Liver (tissue), 9 donors: ENCODE results near the gene WWP2. TPM values are rescaled to one million over a fixed set of nuclear protein-coding genes. Genes with fewer than 3 reads are reported as not detected.

Experiments
- DNase-seq: peaks from one replicate; pipeline ENCODE4 v3.0.0-alpha.2; 2017; ENCODE audit warnings: low spot score
- H3K27ac ChIP-seq, 2 donors: one replicate each; pipeline ENCODE4 v1.7.0; 2013; ENCODE audit warnings: inconsistent platforms in 2 of 2, low read length in 2 of 2, control low read depth in 1 of 2, low read depth in 1 of 2, mild to moderate bottlenecking in 1 of 2
- H3K27me3 ChIP-seq, 4 donors: one replicate each; pipeline versions ENCODE4 v1.6.1 to v1.7.0; 2013; ENCODE audit warnings: low read length in 3 of 4, inconsistent platforms in 1 of 4, mild to moderate bottlenecking in 1 of 4, moderate library complexity in 1 of 4; ENCODE audit not compliant: control insufficient read depth in 4 of 4, insufficient read depth in 4 of 4
- H3K36me3 ChIP-seq, 4 donors: one replicate each; pipeline versions ENCODE4 v1.6.1 to v1.7.0; 2013; ENCODE audit warnings: low read length in 3 of 4, mild to moderate bottlenecking in 3 of 4, low read depth in 1 of 4, moderate library complexity in 1 of 4; ENCODE audit not compliant: control insufficient read depth in 4 of 4, insufficient read depth in 3 of 4
- H3K4me1 ChIP-seq, 4 donors: one replicate each; pipeline versions ENCODE4 v1.6.1 to v1.7.0; 2013; ENCODE audit warnings: low read length in 3 of 4, mild to moderate bottlenecking in 3 of 4, moderate library complexity in 1 of 4; ENCODE audit not compliant: control insufficient read depth in 4 of 4, insufficient read depth in 4 of 4
- H3K4me3 ChIP-seq, 3 donors: one replicate each; pipeline versions ENCODE4 v1.6.1 to v1.7.0; 2013; ENCODE audit warnings: low read length in 3 of 3, control low read depth in 1 of 3, low read depth in 1 of 3, mild to moderate bottlenecking in 1 of 3
- H3K9ac ChIP-seq, 2 donors: one replicate each; pipeline ENCODE4 v1.7.0; 2013; ENCODE audit warnings: low read length in 2 of 2, mild to moderate bottlenecking in 2 of 2, moderate library complexity in 2 of 2, control low read depth in 1 of 2, low read depth in 1 of 2
- H3K9me3 ChIP-seq, 4 donors: one replicate each; pipeline versions ENCODE4 v1.6.1 to v1.7.0; 2013; ENCODE audit warnings: low read length in 3 of 4; ENCODE audit not compliant: control insufficient read depth in 4 of 4
- EGR1 ChIP-seq, 2 donors: IDR thresholded peaks; 2 replicates each; pipeline ENCODE4 v1.6.1; 2016 to 2018; ENCODE audit warnings: antibody characterized with exemption in 2 of 2, low read depth in 2 of 2
- FOXA1 ChIP-seq: IDR thresholded peaks from 2 replicates; pipeline ENCODE4 v1.6.1; 2016; ENCODE audit warnings: antibody characterized with exemption
- FOXA2 ChIP-seq: IDR thresholded peaks from 2 replicates; pipeline ENCODE4 v1.6.1; 2016; ENCODE audit warnings: antibody characterized with exemption
- GABPA ChIP-seq, 2 donors: IDR thresholded peaks in 1 of 2; conservative IDR thresholded peaks in 1 of 2; 2 replicates each; pipeline ENCODE4 v1.6.1; 2016; ENCODE audit warnings: antibody characterized with exemption in 2 of 2, mild to moderate bottlenecking in 1 of 2, moderate library complexity in 1 of 2
- HNF4A ChIP-seq, 2 donors: conservative IDR thresholded peaks; 2 replicates each; pipeline ENCODE4 v1.6.1; 2016; ENCODE audit warnings: antibody characterized with exemption in 2 of 2, mild to moderate bottlenecking in 2 of 2
- HNF4G ChIP-seq: IDR thresholded peaks from 2 replicates; pipeline ENCODE4 v1.6.1; 2016; ENCODE audit warnings: antibody characterized with exemption
- JUND ChIP-seq, 2 donors: IDR thresholded peaks; 2 replicates each; pipeline ENCODE4 v1.6.1; 2016; ENCODE audit warnings: antibody characterized with exemption in 2 of 2
- NR2F2 ChIP-seq: IDR thresholded peaks from 2 replicates; pipeline ENCODE4 v1.6.1; 2016; ENCODE audit warnings: antibody characterized with exemption
- RAD21 ChIP-seq, 2 donors: IDR thresholded peaks; 2 replicates each; pipeline ENCODE4 v1.6.1; 2016; ENCODE audit warnings: antibody characterized with exemption in 2 of 2, mild to moderate bottlenecking in 2 of 2
- SP1 ChIP-seq: IDR thresholded peaks from 2 replicates; pipeline ENCODE4 v1.6.1; 2018; ENCODE audit warnings: antibody characterized with exemption, mild to moderate bottlenecking
- TAF1 ChIP-seq: conservative IDR thresholded peaks from 2 replicates; pipeline ENCODE4 v1.6.1; 2016; ENCODE audit warnings: antibody characterized with exemption, mild to moderate bottlenecking
- YY1 ChIP-seq: IDR thresholded peaks from 2 replicates; pipeline ENCODE4 v1.6.1; 2016; ENCODE audit warnings: antibody characterized with exemption, mild to moderate bottlenecking
- WGBS: extraction: QIAGEN DNeasy Blood & Tissue Kit; methylation state at CpG from one replicate; pipeline ENCODE4 v1.1.7; 2013; 5-methylcytosine and 5-hydroxymethylcytosine counted together
- polyA plus RNA-seq, 2 donors: library from polyadenylated mRNA; stranded (reverse) in 1 of 2; unstranded in 1 of 2; fragments of 200-250 nt in 1 of 2; fragments of >200 nt in 1 of 2; fragmentation: Nextera tagmentation in 1 of 2; extraction: Ambion mirVana in 1 of 2; gene quantifications; one replicate each; pipeline versions ENCODE4 v1.2.1 to v1.2.3, GENCODE V29; 2013 to 2015
- total RNA-seq, 2 donors: library from RNA; depleted of rRNA; stranded (reverse); fragments of >200 nt; gene quantifications; one replicate each; pipeline ENCODE4 v1.2.3, GENCODE V29; 2014
- TF ChIP-seq, protein P1 (sequence below): IDR thresholded peaks from 2 replicates; pipeline ENCODE4 v1.6.1; 2016; ENCODE audit warnings: antibody characterized with exemption
- TF ChIP-seq, protein P2 (sequence below): IDR thresholded peaks from 2 replicates; pipeline ENCODE4 v1.6.1; 2016; ENCODE audit warnings: antibody characterized with exemption
- TF ChIP-seq, protein P3 (sequence below): IDR thresholded peaks from 2 replicates; pipeline ENCODE4 v1.6.1; 2016; ENCODE audit warnings: antibody characterized with exemption, mild to moderate bottlenecking
- TF ChIP-seq, protein P4 (sequence below): fragments of 150-350 bp; IDR thresholded peaks from 2 replicates; pipeline ENCODE4 v1.5.1; 2017; ENCODE audit warnings: improper control_type of control experiment, low read depth, low read length; ENCODE audit not compliant: missing input control
- TF ChIP-seq, protein P5 (sequence below): IDR thresholded peaks from 2 replicates; pipeline ENCODE4 v1.6.1; 2016; ENCODE audit warnings: antibody characterized with exemption
- donor health status: healthy.
- donor health status: healthy.
- donor health status: healthy.
- donor health status: healthy.
- donor health status: healthy.

The WWP2 gene
- total and polyA plus RNA-seq, 4 donors, result 8.6 to 22.7 (median 13.6) TPM

DNA sequence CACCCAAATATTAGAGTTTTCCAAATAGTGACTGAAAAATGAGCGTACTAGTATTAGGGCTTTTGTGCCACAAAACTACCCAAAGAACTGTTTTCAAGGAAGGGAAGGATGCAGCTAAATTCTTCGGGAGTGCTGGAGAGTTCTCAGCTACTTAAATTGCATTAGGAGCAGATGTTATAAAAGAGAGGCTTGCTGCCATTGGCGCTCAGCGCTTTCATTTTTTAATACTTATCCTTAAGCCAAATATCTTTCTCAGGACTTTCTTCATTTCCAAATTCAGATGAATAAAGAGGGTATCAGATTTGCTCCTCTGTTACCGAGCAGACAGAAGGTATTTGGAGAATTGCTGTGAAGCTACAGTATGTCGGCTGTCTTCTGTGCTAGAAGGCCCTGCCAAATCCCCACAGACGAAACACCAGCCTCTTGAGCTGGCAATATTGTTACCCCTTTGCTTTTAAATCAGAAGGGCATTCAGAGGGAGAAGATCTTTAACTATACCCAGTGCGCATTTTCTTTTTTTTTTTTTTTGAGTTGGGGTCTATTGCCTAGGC is 141.8 kb downstream of the WWP2 start:
- H3K27me3 ChIP-seq, result no peaks in the 10 kb centered on the region
- DNase-seq, result no peak
- H3K4me1 ChIP-seq, result no peaks in the 10 kb centered on the region
- no peak overlapping the region for H3K4me3 ChIP-seq
- H3K9ac ChIP-seq, result no peak overlapping the region
- H3K9me3 ChIP-seq, result no peaks in the 10 kb centered on the region
- H3K27ac ChIP-seq, result no peak overlapping the region
- 97% methylated on average over 8 of the region's 8 CpGs for WGBS
- TF ChIP-seq JUND (IDR thresholded peaks at IDR 0.05) (no peak), RAD21 (IDR thresholded peaks at IDR 0.05) (no peak), TAF1 (no peak), NR2F2 (no peak), HNF4A (conservative IDR thresholded peaks at IDR 0.05) (no peak), YY1 (no peak), HNF4G (no peak), FOXA1 (no peak), EGR1 (IDR thresholded peaks at IDR 0.05; ENCODE audit: low read depth in 2 of 2) (no peak)
- TF ChIP-seq, protein P1, sequence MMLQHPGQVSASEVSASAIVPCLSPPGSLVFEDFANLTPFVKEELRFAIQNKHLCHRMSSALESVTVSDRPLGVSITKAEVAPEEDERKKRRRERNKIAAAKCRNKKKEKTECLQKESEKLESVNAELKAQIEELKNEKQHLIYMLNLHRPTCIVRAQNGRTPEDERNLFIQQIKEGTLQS, result no peak
- TF ChIP-seq, protein P2, sequence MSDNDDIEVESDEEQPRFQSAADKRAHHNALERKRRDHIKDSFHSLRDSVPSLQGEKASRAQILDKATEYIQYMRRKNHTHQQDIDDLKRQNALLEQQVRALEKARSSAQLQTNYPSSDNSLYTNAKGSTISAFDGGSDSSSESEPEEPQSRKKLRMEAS, result no peak
- H3K36me3 ChIP-seq, result peaks cover 0 to 5% (median under 1%) of the 10 kb centered on the region in 4 donors

DNA sequence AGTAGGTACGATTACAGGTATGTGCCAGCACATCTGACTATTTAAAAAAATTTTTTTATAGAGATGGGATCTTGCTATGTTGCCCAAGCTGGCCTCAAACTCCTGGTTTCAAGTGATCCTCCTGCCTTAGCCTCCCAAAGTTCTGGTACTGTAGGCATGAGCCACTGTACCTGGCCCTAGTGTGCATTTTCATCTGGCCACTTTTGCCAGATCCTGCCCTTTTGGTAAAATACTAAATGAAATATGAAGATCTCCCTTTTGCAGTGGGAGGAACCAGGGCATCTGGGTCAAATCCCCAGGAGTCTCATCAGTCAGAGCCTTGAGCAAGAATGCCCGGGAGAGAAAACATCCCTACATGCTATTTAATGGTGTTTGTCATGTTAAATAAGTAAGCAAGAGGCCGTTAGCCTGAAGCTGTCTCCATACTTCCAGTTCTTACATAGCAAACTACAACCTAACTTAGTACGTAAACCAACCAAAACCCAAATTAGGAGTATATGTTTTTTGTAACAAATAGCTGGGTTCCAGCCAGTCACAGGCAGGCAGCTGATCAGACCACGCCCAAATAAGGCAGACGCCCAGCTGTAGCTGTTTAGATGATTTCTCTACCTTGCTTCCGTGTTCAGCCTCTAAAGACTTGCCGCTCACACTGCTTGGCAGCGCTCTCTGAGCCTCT is 142.5 kb downstream of the WWP2 start:
- no peaks in the 10 kb centered on the region for H3K27me3 ChIP-seq
- no peak for DNase-seq
- 95% methylated on average over 9 of the region's 9 CpGs for WGBS
- peaks cover 0 to 9% (median 3%) of the 10 kb centered on the region in 4 donors for H3K36me3 ChIP-seq
- TF ChIP-seq FOXA2 (no peak), YY1 (no peak), HNF4G (no peak)
- H3K4me3 ChIP-seq, result no peak overlapping the region
- no peaks in the 10 kb centered on the region for H3K4me1 ChIP-seq
- H3K27ac ChIP-seq, result no peak overlapping the region
- no peaks in the 10 kb centered on the region for H3K9me3 ChIP-seq
- H3K9ac ChIP-seq, result no peak overlapping the region

DNA sequence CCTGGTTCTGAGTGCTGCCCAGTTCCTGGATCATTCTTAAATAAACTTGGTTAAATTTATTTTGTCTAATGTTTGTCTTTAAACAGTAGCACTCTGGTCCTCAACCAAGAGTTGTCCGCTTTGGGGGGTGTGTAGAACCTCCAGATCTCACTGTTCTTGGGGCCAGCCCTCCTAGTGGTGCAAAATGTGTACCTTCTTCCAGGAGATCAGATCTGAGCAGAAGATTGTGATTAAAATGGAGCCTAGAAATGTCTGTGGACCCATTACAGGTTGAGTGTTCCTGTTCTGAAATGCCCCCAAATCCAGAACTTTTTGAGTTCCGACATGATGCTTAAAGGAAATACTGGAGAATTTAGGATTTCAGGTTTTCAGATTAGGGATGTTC is 143.0 kb downstream of the WWP2 start:
- Histone ChIP-seq H3K36me3 (peaks cover 0 to 9% (median 3%) of the 10 kb centered on the region in 4 donors), H3K27ac (no peak overlapping the region), H3K4me3 (no peak overlapping the region), H3K9me3 (no peaks in the 10 kb centered on the region), H3K27me3 (no peaks in the 10 kb centered on the region), H3K4me1 (peaks cover 0 to 3% (median 2%) of the 10 kb centered on the region in 4 donors), H3K9ac (no peak overlapping the region)
- no peak for DNase-seq
- 75% methylated on average over 2 of the region's 2 CpGs for WGBS
- TF ChIP-seq NR2F2 (no peak), TAF1 (no peak), YY1 (no peak), HNF4A (conservative IDR thresholded peaks at IDR 0.05) (no peak), RAD21 (IDR thresholded peaks at IDR 0.05) (no peak), SP1 (no peak), FOXA2 (no peak), EGR1 (IDR thresholded peaks at IDR 0.05; ENCODE audit: low read depth in 2 of 2) (no peak), FOXA1 (no peak), JUND (IDR thresholded peaks at IDR 0.05) (no peak), GABPA (IDR thresholded peaks at IDR 0.05 in 1 of 2, conservative IDR thresholded peaks at IDR 0.05 in 1 of 2) (no peak)
- TF ChIP-seq, protein P1, result no peak
- TF ChIP-seq, protein P2, result no peak
- TF ChIP-seq, protein P3, sequence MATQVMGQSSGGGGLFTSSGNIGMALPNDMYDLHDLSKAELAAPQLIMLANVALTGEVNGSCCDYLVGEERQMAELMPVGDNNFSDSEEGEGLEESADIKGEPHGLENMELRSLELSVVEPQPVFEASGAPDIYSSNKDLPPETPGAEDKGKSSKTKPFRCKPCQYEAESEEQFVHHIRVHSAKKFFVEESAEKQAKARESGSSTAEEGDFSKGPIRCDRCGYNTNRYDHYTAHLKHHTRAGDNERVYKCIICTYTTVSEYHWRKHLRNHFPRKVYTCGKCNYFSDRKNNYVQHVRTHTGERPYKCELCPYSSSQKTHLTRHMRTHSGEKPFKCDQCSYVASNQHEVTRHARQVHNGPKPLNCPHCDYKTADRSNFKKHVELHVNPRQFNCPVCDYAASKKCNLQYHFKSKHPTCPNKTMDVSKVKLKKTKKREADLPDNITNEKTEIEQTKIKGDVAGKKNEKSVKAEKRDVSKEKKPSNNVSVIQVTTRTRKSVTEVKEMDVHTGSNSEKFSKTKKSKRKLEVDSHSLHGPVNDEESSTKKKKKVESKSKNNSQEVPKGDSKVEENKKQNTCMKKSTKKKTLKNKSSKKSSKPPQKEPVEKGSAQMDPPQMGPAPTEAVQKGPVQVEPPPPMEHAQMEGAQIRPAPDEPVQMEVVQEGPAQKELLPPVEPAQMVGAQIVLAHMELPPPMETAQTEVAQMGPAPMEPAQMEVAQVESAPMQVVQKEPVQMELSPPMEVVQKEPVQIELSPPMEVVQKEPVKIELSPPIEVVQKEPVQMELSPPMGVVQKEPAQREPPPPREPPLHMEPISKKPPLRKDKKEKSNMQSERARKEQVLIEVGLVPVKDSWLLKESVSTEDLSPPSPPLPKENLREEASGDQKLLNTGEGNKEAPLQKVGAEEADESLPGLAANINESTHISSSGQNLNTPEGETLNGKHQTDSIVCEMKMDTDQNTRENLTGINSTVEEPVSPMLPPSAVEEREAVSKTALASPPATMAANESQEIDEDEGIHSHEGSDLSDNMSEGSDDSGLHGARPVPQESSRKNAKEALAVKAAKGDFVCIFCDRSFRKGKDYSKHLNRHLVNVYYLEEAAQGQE, result no peak
- TF ChIP-seq, protein P4, sequence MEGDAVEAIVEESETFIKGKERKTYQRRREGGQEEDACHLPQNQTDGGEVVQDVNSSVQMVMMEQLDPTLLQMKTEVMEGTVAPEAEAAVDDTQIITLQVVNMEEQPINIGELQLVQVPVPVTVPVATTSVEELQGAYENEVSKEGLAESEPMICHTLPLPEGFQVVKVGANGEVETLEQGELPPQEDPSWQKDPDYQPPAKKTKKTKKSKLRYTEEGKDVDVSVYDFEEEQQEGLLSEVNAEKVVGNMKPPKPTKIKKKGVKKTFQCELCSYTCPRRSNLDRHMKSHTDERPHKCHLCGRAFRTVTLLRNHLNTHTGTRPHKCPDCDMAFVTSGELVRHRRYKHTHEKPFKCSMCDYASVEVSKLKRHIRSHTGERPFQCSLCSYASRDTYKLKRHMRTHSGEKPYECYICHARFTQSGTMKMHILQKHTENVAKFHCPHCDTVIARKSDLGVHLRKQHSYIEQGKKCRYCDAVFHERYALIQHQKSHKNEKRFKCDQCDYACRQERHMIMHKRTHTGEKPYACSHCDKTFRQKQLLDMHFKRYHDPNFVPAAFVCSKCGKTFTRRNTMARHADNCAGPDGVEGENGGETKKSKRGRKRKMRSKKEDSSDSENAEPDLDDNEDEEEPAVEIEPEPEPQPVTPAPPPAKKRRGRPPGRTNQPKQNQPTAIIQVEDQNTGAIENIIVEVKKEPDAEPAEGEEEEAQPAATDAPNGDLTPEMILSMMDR, result no peak
- TF ChIP-seq, protein P5, sequence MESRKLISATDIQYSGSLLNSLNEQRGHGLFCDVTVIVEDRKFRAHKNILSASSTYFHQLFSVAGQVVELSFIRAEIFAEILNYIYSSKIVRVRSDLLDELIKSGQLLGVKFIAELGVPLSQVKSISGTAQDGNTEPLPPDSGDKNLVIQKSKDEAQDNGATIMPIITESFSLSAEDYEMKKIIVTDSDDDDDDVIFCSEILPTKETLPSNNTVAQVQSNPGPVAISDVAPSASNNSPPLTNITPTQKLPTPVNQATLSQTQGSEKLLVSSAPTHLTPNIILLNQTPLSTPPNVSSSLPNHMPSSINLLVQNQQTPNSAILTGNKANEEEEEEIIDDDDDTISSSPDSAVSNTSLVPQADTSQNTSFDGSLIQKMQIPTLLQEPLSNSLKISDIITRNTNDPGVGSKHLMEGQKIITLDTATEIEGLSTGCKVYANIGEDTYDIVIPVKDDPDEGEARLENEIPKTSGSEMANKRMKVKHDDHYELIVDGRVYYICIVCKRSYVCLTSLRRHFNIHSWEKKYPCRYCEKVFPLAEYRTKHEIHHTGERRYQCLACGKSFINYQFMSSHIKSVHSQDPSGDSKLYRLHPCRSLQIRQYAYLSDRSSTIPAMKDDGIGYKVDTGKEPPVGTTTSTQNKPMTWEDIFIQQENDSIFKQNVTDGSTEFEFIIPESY, result no peak
